ENCODE results near the gene PRKD2.

PRKD2 gene

GRCh38 chr19:46731007-46731501 is 14.1 kb upstream of the PRKD2 start:
- H3K4me2 ChIP-seq (ENCODE audit: low read length) = no peak overlapping the region
- no peak overlapping the region for H2AFZ ChIP-seq (ENCODE audit: low read depth, low read length)
- no peak overlapping the region for H3K27ac ChIP-seq (ENCODE audit: low read length)
- no peak overlapping the region for H3K4me3 ChIP-seq (ENCODE audit: low read length)
- TF ChIP-seq CTCF (IDR thresholded peaks at IDR 0.05; ENCODE audit: low read depth, low read length) (no peak), EZH2phosphoT487 (IDR thresholded peaks at IDR 0.05; ENCODE audit: low read depth) (no peak)
- H3K9me3 ChIP-seq (ENCODE audit: insufficient read depth, low read length) = no peaks in the 10 kb centered on the region
- H3K27me3 ChIP-seq (ENCODE audit: low read depth, low read length) = no peaks in the 10 kb centered on the region
- peaks cover 56% of the 10 kb centered on the region for H4K20me1 ChIP-seq (ENCODE audit: insufficient read depth, low read length)
- H3K36me3 ChIP-seq (replicated peaks; ENCODE audit: low read depth, low read length) = peaks cover 75% of the 10 kb centered on the region
- H3K4me1 ChIP-seq (ENCODE audit: low read length) = no peaks in the 10 kb centered on the region
- H3K79me2 ChIP-seq (ENCODE audit: low read length) = peaks cover 54% of the 10 kb centered on the region
- H3K9ac ChIP-seq (ENCODE audit: low read length) = no peak overlapping the region

GRCh38 chr19:46730595-46730994 is 13.7 kb upstream of the PRKD2 start:
- H2AFZ ChIP-seq (ENCODE audit: low read depth, low read length) = no peak overlapping the region
- H3K36me3 ChIP-seq (replicated peaks; ENCODE audit: low read depth, low read length) = peaks cover 80% of the 10 kb centered on the region
- no peaks in the 10 kb centered on the region for H3K27me3 ChIP-seq (ENCODE audit: low read depth, low read length)
- no peaks in the 10 kb centered on the region for H3K4me1 ChIP-seq (ENCODE audit: low read length)
- peaks cover 59% of the 10 kb centered on the region for H4K20me1 ChIP-seq (ENCODE audit: insufficient read depth, low read length)
- peaks cover 54% of the 10 kb centered on the region for H3K79me2 ChIP-seq (ENCODE audit: low read length)
- H3K27ac ChIP-seq (ENCODE audit: low read length) = no peak overlapping the region
- no peak overlapping the region for H3K4me2 ChIP-seq (ENCODE audit: low read length)
- no peak overlapping the region for H3K4me3 ChIP-seq (ENCODE audit: low read length)
- TF ChIP-seq CTCF (IDR thresholded peaks at IDR 0.05; ENCODE audit: low read depth, low read length) (no peak), EZH2phosphoT487 (IDR thresholded peaks at IDR 0.05; ENCODE audit: low read depth) (no peak)
- H3K9me3 ChIP-seq (ENCODE audit: insufficient read depth, low read length) = no peaks in the 10 kb centered on the region
- H3K9ac ChIP-seq (ENCODE audit: low read length) = no peak overlapping the region

GRCh38 chr19:46730187-46730586 is 13.3 kb upstream of the PRKD2 start:
- no peak for TF ChIP-seq EZH2phosphoT487 (IDR thresholded peaks at IDR 0.05; ENCODE audit: low read depth)
- no peak for TF ChIP-seq CTCF (IDR thresholded peaks at IDR 0.05; ENCODE audit: low read depth, low read length)
- H3K9ac ChIP-seq (ENCODE audit: low read length) = no peak overlapping the region
- peaks cover 59% of the 10 kb centered on the region for H4K20me1 ChIP-seq (ENCODE audit: insufficient read depth, low read length)
- H3K36me3 ChIP-seq (replicated peaks; ENCODE audit: low read depth, low read length) = peaks cover 84% of the 10 kb centered on the region
- no peaks in the 10 kb centered on the region for H3K27me3 ChIP-seq (ENCODE audit: low read depth, low read length)
- no peak overlapping the region for H3K4me2 ChIP-seq (ENCODE audit: low read length)
- H3K27ac ChIP-seq (ENCODE audit: low read length) = no peak overlapping the region
- no peaks in the 10 kb centered on the region for H3K9me3 ChIP-seq (ENCODE audit: insufficient read depth, low read length)
- H3K79me2 ChIP-seq (ENCODE audit: low read length) = peaks cover 54% of the 10 kb centered on the region
- H3K4me3 ChIP-seq (ENCODE audit: low read length) = no peak overlapping the region
- no peaks in the 10 kb centered on the region for H3K4me1 ChIP-seq (ENCODE audit: low read length)
- no peak overlapping the region for H2AFZ ChIP-seq (ENCODE audit: low read depth, low read length)

GRCh38 chr19:46729696-46730095 is 12.8 kb upstream of the PRKD2 start:
- Histone ChIP-seq H3K79me2 (ENCODE audit: low read length) (peaks cover 54% of the 10 kb centered on the region), H2AFZ (ENCODE audit: low read depth, low read length) (no peak overlapping the region), H3K9ac (ENCODE audit: low read length) (no peak overlapping the region), H3K27ac (ENCODE audit: low read length) (no peak overlapping the region), H3K9me3 (ENCODE audit: insufficient read depth, low read length) (no peaks in the 10 kb centered on the region), H3K4me3 (ENCODE audit: low read length) (no peak overlapping the region), H3K36me3 (replicated peaks; ENCODE audit: low read depth, low read length) (peaks cover 88% of the 10 kb centered on the region), H4K20me1 (ENCODE audit: insufficient read depth, low read length) (peaks cover 59% of the 10 kb centered on the region), H3K27me3 (ENCODE audit: low read depth, low read length) (no peaks in the 10 kb centered on the region), H3K4me2 (ENCODE audit: low read length) (no peak overlapping the region), H3K4me1 (ENCODE audit: low read length) (no peaks in the 10 kb centered on the region)
- no peak for TF ChIP-seq CTCF (IDR thresholded peaks at IDR 0.05; ENCODE audit: low read depth, low read length)
- TF ChIP-seq EZH2phosphoT487 (IDR thresholded peaks at IDR 0.05; ENCODE audit: low read depth) = no peak

Data from OCI-LY3 (cell line).